GM12875 (cell line): ENCODE data around the gene PTPRM.

Experiments used
- H3K4me3 ChIP-seq: one replicate; pipeline ENCODE4 v1.5.1; 2011; ENCODE audit warnings: low read depth, low read length, control low read depth
- TF ChIP-seq, protein P1 (sequence below): IDR thresholded peaks from 2 replicates; pipeline ENCODE4 v1.5.1; 2011; ENCODE audit warnings: low read depth, mild to moderate bottlenecking, control low read depth, inconsistent platforms, low read length, moderate library complexity, borderline replicate concordance; ENCODE audit not compliant: insufficient read depth

The PTPRM gene

GRCh38 chr18:7974200-7974874 lies 407.2 kb downstream of the PTPRM start:
- no peak overlapping the region for H3K4me3 ChIP-seq
- TF ChIP-seq, protein P1, sequence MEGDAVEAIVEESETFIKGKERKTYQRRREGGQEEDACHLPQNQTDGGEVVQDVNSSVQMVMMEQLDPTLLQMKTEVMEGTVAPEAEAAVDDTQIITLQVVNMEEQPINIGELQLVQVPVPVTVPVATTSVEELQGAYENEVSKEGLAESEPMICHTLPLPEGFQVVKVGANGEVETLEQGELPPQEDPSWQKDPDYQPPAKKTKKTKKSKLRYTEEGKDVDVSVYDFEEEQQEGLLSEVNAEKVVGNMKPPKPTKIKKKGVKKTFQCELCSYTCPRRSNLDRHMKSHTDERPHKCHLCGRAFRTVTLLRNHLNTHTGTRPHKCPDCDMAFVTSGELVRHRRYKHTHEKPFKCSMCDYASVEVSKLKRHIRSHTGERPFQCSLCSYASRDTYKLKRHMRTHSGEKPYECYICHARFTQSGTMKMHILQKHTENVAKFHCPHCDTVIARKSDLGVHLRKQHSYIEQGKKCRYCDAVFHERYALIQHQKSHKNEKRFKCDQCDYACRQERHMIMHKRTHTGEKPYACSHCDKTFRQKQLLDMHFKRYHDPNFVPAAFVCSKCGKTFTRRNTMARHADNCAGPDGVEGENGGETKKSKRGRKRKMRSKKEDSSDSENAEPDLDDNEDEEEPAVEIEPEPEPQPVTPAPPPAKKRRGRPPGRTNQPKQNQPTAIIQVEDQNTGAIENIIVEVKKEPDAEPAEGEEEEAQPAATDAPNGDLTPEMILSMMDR: no peak

DNA sequence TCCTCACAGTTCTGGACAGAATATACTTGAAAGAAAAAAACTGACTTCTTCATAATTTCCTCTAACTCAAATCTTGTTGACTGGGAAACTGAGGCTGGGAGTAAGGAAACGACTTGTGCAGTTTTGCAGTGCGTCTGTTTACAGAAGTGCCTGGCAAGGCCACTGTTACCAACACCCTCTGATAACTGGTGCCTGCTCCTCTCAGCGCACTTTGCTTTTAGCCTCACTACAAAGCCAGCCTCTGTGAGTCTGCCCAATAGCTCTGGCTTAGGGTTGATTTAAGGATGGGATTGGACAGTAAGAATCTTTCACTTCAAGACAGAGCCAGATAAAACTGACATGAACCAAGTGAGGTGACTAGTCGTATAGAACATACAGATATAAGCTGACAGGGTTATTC lies 410.8 kb downstream of the PTPRM start:
- TF ChIP-seq, protein P1: no peak
- no peak overlapping the region for H3K4me3 ChIP-seq

DNA sequence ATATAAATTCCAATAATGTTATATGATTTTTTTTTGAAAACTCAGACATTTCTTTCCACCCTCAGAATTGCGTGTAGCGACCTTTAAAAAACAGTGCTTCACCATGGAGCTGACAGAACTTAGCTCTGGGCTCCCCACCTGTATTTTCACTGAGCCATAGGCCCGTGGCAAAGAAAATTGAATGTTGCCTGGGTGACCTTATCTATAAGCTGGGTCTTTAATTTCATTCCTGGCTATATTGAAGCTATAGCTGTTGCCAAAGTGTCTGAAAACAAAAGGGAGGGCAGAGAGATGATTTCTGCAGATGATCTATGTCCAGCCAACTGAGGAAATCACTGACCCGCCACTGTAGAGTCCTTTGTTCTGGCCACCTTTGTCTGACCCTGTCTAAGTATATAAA lies 411.7 kb downstream of the PTPRM start:
- H3K4me3 ChIP-seq: no peak overlapping the region
- TF ChIP-seq, protein P1: no peak

DNA sequence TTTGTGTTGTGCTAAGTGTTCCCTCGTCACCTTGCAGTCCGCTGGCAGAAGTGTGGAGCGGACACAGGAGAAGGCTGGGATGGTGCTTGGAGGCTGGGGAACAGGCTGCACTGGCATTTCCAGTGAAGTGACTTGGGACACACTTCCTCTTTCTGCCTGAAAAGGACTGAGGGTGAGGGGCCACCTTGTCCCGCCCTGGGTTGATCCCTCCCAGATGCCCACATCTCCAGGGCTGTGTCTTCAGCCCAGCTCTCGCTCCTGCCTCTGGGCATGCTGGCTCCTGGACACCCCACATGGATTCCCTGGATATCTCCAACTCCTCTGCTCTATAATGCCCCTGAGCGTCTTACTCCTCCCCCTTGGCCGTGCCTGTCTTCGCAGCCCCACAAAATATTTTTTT lies 412.6 kb downstream of the PTPRM start:
- TF ChIP-seq, protein P1: no peak
- H3K4me3 ChIP-seq: no peak overlapping the region

- TF ChIP-seq, protein P1: no peak
- no peak overlapping the region for H3K4me3 ChIP-seq
These were observed 413.0 kb downstream of the PTPRM start for GRCh38 chr18:7980136-7980535.

GRCh38 chr18:7980656-7981055 lies 413.5 kb downstream of the PTPRM start:
- no peak overlapping the region for H3K4me3 ChIP-seq
- TF ChIP-seq, protein P1: no peak

GRCh38 chr18:7982216-7982615 lies 415.1 kb downstream of the PTPRM start:
- no peak overlapping the region for H3K4me3 ChIP-seq
- TF ChIP-seq, protein P1: no peak
